Suppressor macrophage (primary cell): ENCODE data around the gene HHIPL1.

Experiments
- DNase-seq, 4 experiments: peaks; one replicate each; pipeline ENCODE4 v3.0.0-alpha.2; 2020 to 2022

The HHIPL1 gene

GRCh38 chr14:99718031-99718810 lies 73.3 kb downstream of the HHIPL1 start:
- no peak for DNase-seq

- DNase-seq, result no peak
Measured at GRCh38 chr14:99718811-99719192, 73.9 kb downstream of the HHIPL1 start.

GRCh38 chr14:99720941-99721791 lies 76.2 kb downstream of the HHIPL1 start:
- DNase-seq, result no peak

GRCh38 chr14:99721792-99722516 lies 77.0 kb downstream of the HHIPL1 start:
- DNase-seq, result no peak

GRCh38 chr14:99722741-99723140 lies 77.8 kb downstream of the HHIPL1 start:
- no peak for DNase-seq

GRCh38 chr14:99724196-99724891 lies 79.4 kb downstream of the HHIPL1 start:
- DNase-seq, result no peak

GRCh38 chr14:99724939-99725773 lies 80.2 kb downstream of the HHIPL1 start:
- no peak for DNase-seq

GRCh38 chr14:99725774-99726537 lies 81.0 kb downstream of the HHIPL1 start:
- peak in 1 of 4 experiments; percentile 13 for DNase-seq

- DNase-seq, result no peak
Measured at GRCh38 chr14:99726538-99727095, 81.7 kb downstream of the HHIPL1 start.

- no peak for DNase-seq
Measured at GRCh38 chr14:99727096-99727870, 82.4 kb downstream of the HHIPL1 start.

- no peak for DNase-seq
Measured at GRCh38 chr14:99728231-99728920, 83.4 kb downstream of the HHIPL1 start.

- DNase-seq, result no peak
Measured at GRCh38 chr14:99728981-99729451, 84.1 kb downstream of the HHIPL1 start.
